ENCODE data around the gene AIM2.
"Not testable (repeated sequence)": the region's sequence is repeated elsewhere in the genome, so short reads cannot be mapped to it uniquely, and the experiment has no call there.

The AIM2 gene

GRCh38 chr1:159071970-159072582 lies 4.5 kb downstream of the AIM2 start:
- Histone ChIP-seq H3K27ac (ENCODE audit: low read length) (no peak overlapping the region), H3K9ac (ENCODE audit: low read length) (no peak overlapping the region), H3K9me3 (ENCODE audit: control insufficient read depth, low read depth, low read length) (no peaks in the 10 kb centered on the region), H3K36me3 (ENCODE audit: control insufficient read depth, low read depth, low read length) (no peaks in the 10 kb centered on the region), H3K27me3 (ENCODE audit: control insufficient read depth, insufficient read depth, low read length) (no peaks in the 10 kb centered on the region), H3K4me3 (ENCODE audit: low read length) (no peak overlapping the region), H3K4me1 (ENCODE audit: control insufficient read depth, low read depth, low read length) (peaks cover 4% of the 10 kb centered on the region)

GRCh38 chr1:159068886-159069285 lies 7.7 kb downstream of the AIM2 start:
- Histone ChIP-seq H3K4me3 (ENCODE audit: low read length) (no peak overlapping the region), H3K4me1 (ENCODE audit: control insufficient read depth, low read depth, low read length) (peaks cover 4% of the 10 kb centered on the region), H3K36me3 (ENCODE audit: control insufficient read depth, low read depth, low read length) (no peaks in the 10 kb centered on the region), H3K27me3 (ENCODE audit: control insufficient read depth, insufficient read depth, low read length) (no peaks in the 10 kb centered on the region), H3K9ac (ENCODE audit: low read length) (no peak overlapping the region), H3K9me3 (ENCODE audit: control insufficient read depth, low read depth, low read length) (no peaks in the 10 kb centered on the region), H3K27ac (ENCODE audit: low read length) (no peak overlapping the region)

GRCh38 chr1:159067699-159068621 lies 8.6 kb downstream of the AIM2 start:
- no peaks in the 10 kb centered on the region for H3K36me3 ChIP-seq (ENCODE audit: control insufficient read depth, low read depth, low read length)
- H3K27ac ChIP-seq (ENCODE audit: low read length): no peak overlapping the region
- H3K4me1 ChIP-seq (ENCODE audit: control insufficient read depth, low read depth, low read length): peaks cover 4% of the 10 kb centered on the region
- H3K4me3 ChIP-seq (ENCODE audit: low read length): no peak overlapping the region
- H3K27me3 ChIP-seq (ENCODE audit: control insufficient read depth, insufficient read depth, low read length): no peaks in the 10 kb centered on the region
- no peaks in the 10 kb centered on the region for H3K9me3 ChIP-seq (ENCODE audit: control insufficient read depth, low read depth, low read length)
- H3K9ac ChIP-seq (ENCODE audit: low read length): no peak overlapping the region

- no peak overlapping the region for H3K4me3 ChIP-seq (ENCODE audit: low read length)
- no peaks in the 10 kb centered on the region for H3K36me3 ChIP-seq (ENCODE audit: control insufficient read depth, low read depth, low read length)
- no peak overlapping the region for H3K27ac ChIP-seq (ENCODE audit: low read length)
- no peak overlapping the region for H3K9ac ChIP-seq (ENCODE audit: low read length)
- no peaks in the 10 kb centered on the region for H3K9me3 ChIP-seq (ENCODE audit: control insufficient read depth, low read depth, low read length)
- H3K4me1 ChIP-seq (ENCODE audit: control insufficient read depth, low read depth, low read length): peaks cover 4% of the 10 kb centered on the region
- no peaks in the 10 kb centered on the region for H3K27me3 ChIP-seq (ENCODE audit: control insufficient read depth, insufficient read depth, low read length)
These were observed 10.5 kb downstream of the AIM2 start for GRCh38 chr1:159066108-159066507.

GRCh38 chr1:159065106-159065505 lies 11.5 kb downstream of the AIM2 start:
- no peak overlapping the region for H3K4me3 ChIP-seq (ENCODE audit: low read length)
- peaks cover 4% of the 10 kb centered on the region for H3K4me1 ChIP-seq (ENCODE audit: control insufficient read depth, low read depth, low read length)
- no peaks in the 10 kb centered on the region for H3K36me3 ChIP-seq (ENCODE audit: control insufficient read depth, low read depth, low read length)
- H3K27me3 ChIP-seq (ENCODE audit: control insufficient read depth, insufficient read depth, low read length): no peaks in the 10 kb centered on the region
- H3K9ac ChIP-seq (ENCODE audit: low read length): no peak overlapping the region
- no peak overlapping the region for H3K27ac ChIP-seq (ENCODE audit: low read length)
- no peaks in the 10 kb centered on the region for H3K9me3 ChIP-seq (ENCODE audit: control insufficient read depth, low read depth, low read length)

- H3K4me3 ChIP-seq (ENCODE audit: low read length): no peak overlapping the region
- H3K36me3 ChIP-seq (ENCODE audit: control insufficient read depth, low read depth, low read length): no peaks in the 10 kb centered on the region
- no peak overlapping the region for H3K9ac ChIP-seq (ENCODE audit: low read length)
- peaks cover 3% of the 10 kb centered on the region for H3K4me1 ChIP-seq (ENCODE audit: control insufficient read depth, low read depth, low read length)
- H3K9me3 ChIP-seq (ENCODE audit: control insufficient read depth, low read depth, low read length): no peaks in the 10 kb centered on the region
- no peak overlapping the region for H3K27ac ChIP-seq (ENCODE audit: low read length)
- no peaks in the 10 kb centered on the region for H3K27me3 ChIP-seq (ENCODE audit: control insufficient read depth, insufficient read depth, low read length)
These were observed 17.8 kb downstream of the AIM2 start for GRCh38 chr1:159058751-159059150.

- H3K27ac ChIP-seq (ENCODE audit: low read length): no peak overlapping the region
- no peaks in the 10 kb centered on the region for H3K9me3 ChIP-seq (ENCODE audit: control insufficient read depth, low read depth, low read length)
- H3K4me1 ChIP-seq (ENCODE audit: control insufficient read depth, low read depth, low read length): peaks cover 3% of the 10 kb centered on the region
- H3K9ac ChIP-seq (ENCODE audit: low read length): no peak overlapping the region
- H3K4me3 ChIP-seq (ENCODE audit: low read length): no peak overlapping the region
- no peaks in the 10 kb centered on the region for H3K36me3 ChIP-seq (ENCODE audit: control insufficient read depth, low read depth, low read length)
- H3K27me3 ChIP-seq (ENCODE audit: control insufficient read depth, insufficient read depth, low read length): no peaks in the 10 kb centered on the region
These were observed 20.4 kb downstream of the AIM2 start for GRCh38 chr1:159056069-159056698.

GRCh38 chr1:159055181-159055641 lies 21.4 kb downstream of the AIM2 start:
- Histone ChIP-seq H3K4me1 (ENCODE audit: control insufficient read depth, low read depth, low read length) (peaks cover 3% of the 10 kb centered on the region), H3K9me3 (ENCODE audit: control insufficient read depth, low read depth, low read length) (no peaks in the 10 kb centered on the region), H3K27me3 (ENCODE audit: control insufficient read depth, insufficient read depth, low read length) (no peaks in the 10 kb centered on the region), H3K4me3 (ENCODE audit: low read length) (no peak overlapping the region), H3K27ac (ENCODE audit: low read length) (no peak overlapping the region), H3K36me3 (ENCODE audit: control insufficient read depth, low read depth, low read length) (no peaks in the 10 kb centered on the region), H3K9ac (ENCODE audit: low read length) (no peak overlapping the region)

- Histone ChIP-seq H3K9ac (ENCODE audit: low read length) (no peak overlapping the region), H3K4me3 (ENCODE audit: low read length) (no peak overlapping the region), H3K27me3 (ENCODE audit: control insufficient read depth, insufficient read depth, low read length) (no peaks in the 10 kb centered on the region), H3K9me3 (ENCODE audit: control insufficient read depth, low read depth, low read length) (no peaks in the 10 kb centered on the region), H3K4me1 (ENCODE audit: control insufficient read depth, low read depth, low read length) (peaks cover 3% of the 10 kb centered on the region), H3K27ac (ENCODE audit: low read length) (no peak overlapping the region), H3K36me3 (ENCODE audit: control insufficient read depth, low read depth, low read length) (no peaks in the 10 kb centered on the region)
These were observed 22.1 kb downstream of the AIM2 start for GRCh38 chr1:159054427-159054826.

GRCh38 chr1:159051436-159051835 lies 25.1 kb downstream of the AIM2 start:
- Histone ChIP-seq H3K27me3 (ENCODE audit: control insufficient read depth, insufficient read depth, low read length) (no peaks in the 10 kb centered on the region), H3K9me3 (ENCODE audit: control insufficient read depth, low read depth, low read length) (no peaks in the 10 kb centered on the region), H3K9ac (ENCODE audit: low read length) (no peak overlapping the region), H3K4me3 (ENCODE audit: low read length) (no peak overlapping the region), H3K36me3 (ENCODE audit: control insufficient read depth, low read depth, low read length) (no peaks in the 10 kb centered on the region), H3K27ac (ENCODE audit: low read length) (no peak overlapping the region), H3K4me1 (ENCODE audit: control insufficient read depth, low read depth, low read length) (peaks cover 3% of the 10 kb centered on the region)

- not testable (repeated sequence) for H3K27ac ChIP-seq (ENCODE audit: low read length); H3K27me3 ChIP-seq (ENCODE audit: control insufficient read depth, insufficient read depth, low read length); H3K9me3 ChIP-seq (ENCODE audit: control insufficient read depth, low read depth, low read length); H3K4me3 ChIP-seq (ENCODE audit: low read length); H3K4me1 ChIP-seq (ENCODE audit: control insufficient read depth, low read depth, low read length); H3K9ac ChIP-seq (ENCODE audit: low read length); H3K36me3 ChIP-seq (ENCODE audit: control insufficient read depth, low read depth, low read length)
These were observed 30.1 kb downstream of the AIM2 start for GRCh38 chr1:159046486-159046885.
